ENCODE measurements around the gene DHRS13. TPM values are rescaled to one million over a fixed set of nuclear protein-coding genes. Genes with fewer than 3 reads are reported as not detected.

Gene DHRS13
- total and polyA plus RNA-seq, 10 donors = 12.2 to 51.2 (median 18.9) TPM

- Histone ChIP-seq H3K36me3 (peaks cover 0 to 55% (median 46%) of the 10 kb centered on the region in 6 donors), H3K27me3 (replicated peaks in 1 of 7) (no peaks in the 10 kb centered on the region), H3K4me1 (peaks cover 0 to 14% (median 4%) of the 10 kb centered on the region in 6 donors), H3K4me3 (no peak overlapping the region), H3K27ac (no peak overlapping the region), H3K9me3 (no peaks in the 10 kb centered on the region)
- TF ChIP-seq CTCF (IDR thresholded peaks at IDR 0.05 in 8 of 11, conservative IDR thresholded peaks at IDR 0.05 in 3 of 11) (no peak), POLR2AphosphoS5 (IDR thresholded peaks at IDR 0.05) (no peak), POLR2A (IDR thresholded peaks at IDR 0.05) (no peak)
- DNase-seq = no peak
- intact Hi-C loops (cut with DNase I; ENCODE audit: low total_unique reads) = no loop called here
- 75 to 85% (median 78%) methylated on average over 8 of the region's 8 CpGs for WGBS, 5 donors
These were observed 41.3 kb downstream of the DHRS13 start for GRCh38 chr17:28861393-28862203.

- no peak for DNase-seq
- Histone ChIP-seq H3K4me3 (no peak overlapping the region), H3K27ac (peak overlapping the region in 1 of 8 donors; percentile 7), H3K36me3 (peaks cover 0 to 61% (median 48%) of the 10 kb centered on the region in 6 donors), H3K4me1 (peaks cover 6 to 13% (median 8%) of the 10 kb centered on the region in 6 donors), H3K9me3 (no peaks in the 10 kb centered on the region), H3K27me3 (replicated peaks in 1 of 7) (no peaks in the 10 kb centered on the region)
- intact Hi-C loops (cut with DNase I; ENCODE audit: low total_unique reads) = no loop called here
- WGBS, 5 donors = 94 to 100% (median 97%) methylated on average over 1 to 4 of the region's 4 CpGs
- TF ChIP-seq CTCF (IDR thresholded peaks at IDR 0.05 in 8 of 11, conservative IDR thresholded peaks at IDR 0.05 in 3 of 11) (no peak), POLR2AphosphoS5 (IDR thresholded peaks at IDR 0.05) (no peak), POLR2A (IDR thresholded peaks at IDR 0.05) (no peak)
These were observed 42.5 kb downstream of the DHRS13 start for GRCh38 chr17:28860363-28860808.

GRCh38 chr17:28858801-28859355 is 44.0 kb downstream of the DHRS13 start:
- H3K9me3 ChIP-seq = no peaks in the 10 kb centered on the region
- peaks cover 0 to 61% (median 48%) of the 10 kb centered on the region in 6 donors for H3K36me3 ChIP-seq
- no peak for TF ChIP-seq POLR2AphosphoS5 (IDR thresholded peaks at IDR 0.05)
- no peak for TF ChIP-seq CTCF (IDR thresholded peaks at IDR 0.05 in 8 of 11, conservative IDR thresholded peaks at IDR 0.05 in 3 of 11)
- TF ChIP-seq POLR2A (IDR thresholded peaks at IDR 0.05) = no peak
- peak; percentile 2 for DNase-seq
- intact Hi-C loops (cut with DNase I; ENCODE audit: low total_unique reads) = loop anchor here (10.0 kb wide), 1 partner anchor 46 kb away; the partner anchor contains the start of gene DHRS13
- H3K4me3 ChIP-seq = no peak overlapping the region
- peaks cover 10 to 25% (median 18%) of the 10 kb centered on the region in 6 donors for H3K4me1 ChIP-seq
- H3K27ac ChIP-seq = no peak overlapping the region
- WGBS, 5 donors = 44 to 83% (median 50%) methylated on average over 2 of the region's 2 CpGs
- no peaks in the 10 kb centered on the region for H3K27me3 ChIP-seq (replicated peaks in 1 of 7)

Data from spleen (tissue), 11 donors.